ENCODE data around the gene CLCN1.
A peak's percentile ranks its signal among the peaks of the same experiment; 100 is the strongest.
"Not testable (repeated sequence)": the region's sequence is repeated elsewhere in the genome, so short reads cannot be mapped to it uniquely, and the experiment has no call there.

CLCN1 gene

GRCh38 chr7:143315776-143316175 is at the start of gene CLCN1:
CLCN1 (plus strand) TSS chr7:143316111; CDS start chr7:143316213, 102 bp downstream.
- no peak for DNase-seq (ENCODE audit: low read depth, low spot score)

- DNase-seq (ENCODE audit: low read depth, low spot score), result no peak
Observed at GRCh38 chr7:143269251-143269650, 46.7 kb upstream of the CLCN1 start.

- no peak for DNase-seq (ENCODE audit: low read depth, low spot score)
Observed at GRCh38 chr7:143271240-143271639, 44.7 kb upstream of the CLCN1 start.

GRCh38 chr7:143272871-143273270 is 43.0 kb upstream of the CLCN1 start:
- DNase-seq (ENCODE audit: low read depth, low spot score), result no peak

GRCh38 chr7:143279186-143280098 is 36.5 kb upstream of the CLCN1 start:
- no peak for DNase-seq (ENCODE audit: low read depth, low spot score)

GRCh38 chr7:143280160-143280559 is 35.8 kb upstream of the CLCN1 start:
- DNase-seq (ENCODE audit: low read depth, low spot score), result no peak

GRCh38 chr7:143280566-143280965 is 35.3 kb upstream of the CLCN1 start:
- DNase-seq (ENCODE audit: low read depth, low spot score), result no peak

- DNase-seq (ENCODE audit: low read depth, low spot score), result no peak
Observed at GRCh38 chr7:143281529-143281928, 34.4 kb upstream of the CLCN1 start.

- no peak for DNase-seq (ENCODE audit: low read depth, low spot score)
Observed at GRCh38 chr7:143282124-143282523, 33.8 kb upstream of the CLCN1 start.

- DNase-seq (ENCODE audit: low read depth, low spot score), result no peak
Observed at GRCh38 chr7:143283381-143283780, 32.5 kb upstream of the CLCN1 start.

- DNase-seq (ENCODE audit: low read depth, low spot score), result no peak
Observed at GRCh38 chr7:143284591-143285469, 31.1 kb upstream of the CLCN1 start, which contains the start of gene TMEM139. TMEM139 (plus strand) TSS chr7:143284958; CDS start chr7:143285958, 1,000 bp downstream.

- no peak for DNase-seq (ENCODE audit: low read depth, low spot score)
Observed at GRCh38 chr7:143285470-143285778, 30.5 kb upstream of the CLCN1 start.

GRCh38 chr7:143285806-143286521 is 29.9 kb upstream of the CLCN1 start:
- DNase-seq (ENCODE audit: low read depth, low spot score), result no peak

- DNase-seq (ENCODE audit: low read depth, low spot score), result no peak
Observed at GRCh38 chr7:143286522-143286890, 29.4 kb upstream of the CLCN1 start.

- no peak for DNase-seq (ENCODE audit: low read depth, low spot score)
Observed at GRCh38 chr7:143287339-143287934, 28.5 kb upstream of the CLCN1 start.

- peak; percentile 94 for DNase-seq (ENCODE audit: low read depth, low spot score)
Observed at GRCh38 chr7:143287935-143288826, 27.7 kb upstream of the CLCN1 start, which contains the start of gene CASP2. CASP2 (plus strand) TSS chr7:143288351; CDS start chr7:143288456, 105 bp downstream.

- no peak for DNase-seq (ENCODE audit: low read depth, low spot score)
Observed at GRCh38 chr7:143288836-143289235, 27.1 kb upstream of the CLCN1 start.

- no peak for DNase-seq (ENCODE audit: low read depth, low spot score)
Observed at GRCh38 chr7:143289421-143289820, 26.5 kb upstream of the CLCN1 start.

GRCh38 chr7:143289888-143290287 is 26.0 kb upstream of the CLCN1 start:
- DNase-seq (ENCODE audit: low read depth, low spot score), result not testable (repeated sequence)

- DNase-seq (ENCODE audit: low read depth, low spot score), result no peak
Observed at GRCh38 chr7:143290293-143290692, 25.6 kb upstream of the CLCN1 start.

All from brain pericyte (primary cell).